Activated naive CD4-positive, alpha-beta T cell treated with anti-CD3 and anti-CD28 coated beads for 36 hours (primary cell): Measurements from ENCODE around the gene CS. TPM values are rescaled to one million over a fixed set of nuclear protein-coding genes. Genes with fewer than 3 reads are reported as not detected.
A peak's percentile ranks its signal among the peaks of the same experiment; 100 is the strongest.

ENCODE experiments used
- CTCF ChIA-PET: fragments of 350-600 bp; sonication (Branson Sonifier 250); formaldehyde crosslinking; loops from one replicate; lab custom pipeline; 2021; ENCODE audit warnings: antibody characterized with exemption; lab: Charles Lee
- DNase-seq: peaks from one replicate; pipeline ENCODE4 v3.0.0-alpha.2; 2020
- H3K27ac Mint-ChIP-seq: one replicate; pipeline ENCODE4 v1.8.0; 2021; ENCODE audit warnings: mild to moderate bottlenecking, mixed read lengths
- H3K27me3 Mint-ChIP-seq: one replicate; pipeline ENCODE4 v1.8.0; 2021; ENCODE audit warnings: low read depth, mixed read lengths
- H3K36me3 Mint-ChIP-seq: one replicate; pipeline ENCODE4 v1.8.0; 2021; ENCODE audit warnings: low read depth, mixed read lengths
- H3K4me1 Mint-ChIP-seq: one replicate; pipeline ENCODE4 v1.8.0; 2021; ENCODE audit warnings: low read depth, mixed read lengths
- H3K4me3 Mint-ChIP-seq: one replicate; pipeline ENCODE4 v1.8.0; 2021; ENCODE audit warnings: mild to moderate bottlenecking, moderate library complexity, mixed read lengths
- H3K9me3 Mint-ChIP-seq: one replicate; pipeline ENCODE4 v1.8.0; 2021; ENCODE audit warnings: mixed read lengths
- intact Hi-C: fragments of 100-400 bp; cut with micrococcal nuclease; formaldehyde crosslinking; loops from one replicate; pipeline ENCODE4 v1.15.1; 2023
- total RNA-seq, 2 experiments: library from RNA; stranded (reverse); gene quantifications; one replicate each; pipeline ENCODE4 v1.2.3, GENCODE V29; 2021

CS gene
- total RNA-seq, 2 experiments from 2014 or later: 330 to 336 TPM

DNA sequence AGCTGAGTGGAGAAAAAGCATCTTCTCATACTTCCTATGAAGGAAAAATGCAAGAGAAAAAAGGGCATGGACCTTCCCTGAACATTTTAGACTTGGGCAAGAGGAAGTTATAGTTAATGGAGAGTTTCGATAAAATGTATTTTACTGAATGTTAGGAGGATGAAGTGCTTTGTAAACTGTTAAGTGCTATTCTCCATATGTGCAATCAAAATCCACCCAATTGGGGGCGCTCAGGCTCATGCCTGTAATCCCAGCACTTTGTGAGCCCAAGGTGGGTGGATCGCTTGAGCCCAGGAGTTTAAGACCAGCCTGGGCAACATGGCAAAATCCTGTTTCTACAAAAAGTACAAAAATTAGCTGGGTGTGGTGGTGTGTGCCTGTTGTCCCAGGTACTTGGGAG, 17.5 kb upstream of the CS start:
- Mint-ChIP-seq H3K4me1 (peaks cover 16% of the 10 kb centered on the region), H3K27ac (peak overlapping the region; percentile 12), H3K9me3 (no peaks in the 10 kb centered on the region), H3K4me3 (no peak overlapping the region), H3K27me3 (no peaks in the 10 kb centered on the region), H3K36me3 (peaks cover 10% of the 10 kb centered on the region)
- CTCF ChIA-PET: interaction anchor here (0.9 to 1.3 kb wide), 2 partner anchors 18 to 42 kb away, joined by 4 to 5 read pairs; partner anchors contain the start of gene STAT2
- DNase-seq: peak; percentile 43
- intact Hi-C loops: loop anchor here (5.0 kb wide), 1 partner anchor 130 kb away; the partner anchor contains the start of gene TIMELESS

DNA sequence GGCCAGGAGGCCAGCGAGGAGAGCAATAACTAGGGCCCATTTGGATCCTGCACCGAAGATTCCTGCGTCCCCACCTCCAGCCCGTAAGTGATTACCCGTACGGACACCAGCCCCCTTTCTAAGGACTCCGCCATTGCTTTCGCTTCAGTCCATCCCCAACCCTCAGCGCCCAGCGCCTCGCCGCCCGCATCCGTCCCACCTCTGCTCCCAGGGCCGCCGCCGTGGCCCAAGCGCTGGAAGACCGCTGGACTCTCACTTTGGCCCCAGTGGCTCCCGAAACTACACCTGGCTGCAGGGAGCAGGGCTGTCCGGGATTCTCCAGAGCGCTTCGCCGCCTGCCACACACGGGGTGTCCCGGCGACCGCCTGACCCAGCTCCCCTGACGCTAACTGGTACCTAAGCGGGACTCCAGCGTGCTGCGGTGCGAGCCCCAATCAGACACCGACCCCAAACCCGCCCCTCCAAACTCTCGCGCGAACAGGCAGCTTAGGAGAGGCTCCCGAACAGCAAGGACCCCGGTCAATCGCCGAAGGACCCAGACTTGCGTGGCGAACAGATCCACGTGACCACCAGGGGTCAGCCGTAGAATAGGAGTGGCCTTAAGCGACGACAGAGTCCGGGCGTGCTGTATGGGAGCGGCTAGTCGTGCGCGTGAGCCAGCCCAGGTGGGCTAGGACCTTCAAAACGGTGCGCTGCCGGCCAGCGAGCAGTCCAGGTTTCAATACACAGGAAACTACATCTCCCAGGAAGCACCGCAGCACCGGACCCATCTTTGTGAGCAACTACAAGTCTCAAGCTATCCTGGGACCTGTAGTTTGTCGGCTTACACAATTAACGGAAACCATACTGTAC, 15.7 kb upstream of the CS start, which contains the start of gene CNPY2:
CNPY2 (minus strand) TSS at position 367 of the 852 bp plus-strand sequence. CDS start 771 bp downstream, outside the sequence.
- Mint-ChIP-seq H3K4me1 (peaks cover 16% of the 10 kb centered on the region), H3K4me3 (peak within 1 kb of the TSS; percentile 97), H3K9me3 (no peaks in the 10 kb centered on the region), H3K27me3 (no peaks in the 10 kb centered on the region), H3K36me3 (peaks cover 10% of the 10 kb centered on the region), H3K27ac (peak within 1 kb of the TSS; percentile 97)
- DNase-seq: peak; percentile 92
- CTCF ChIA-PET: interaction anchor here (0.6 to 3.3 kb wide), 13 partner anchors 8 to 148 kb away, joined by 3 to 20 read pairs (median 3); no protein-coding TSS in a partner anchor
- intact Hi-C loops: loop anchor here (1.0 to 5.0 kb wide), 8 partner anchors 16 to 372 kb away; partner anchors contain the start of genes CS, IL23A, PTGES3 and SPRYD4

DNA sequence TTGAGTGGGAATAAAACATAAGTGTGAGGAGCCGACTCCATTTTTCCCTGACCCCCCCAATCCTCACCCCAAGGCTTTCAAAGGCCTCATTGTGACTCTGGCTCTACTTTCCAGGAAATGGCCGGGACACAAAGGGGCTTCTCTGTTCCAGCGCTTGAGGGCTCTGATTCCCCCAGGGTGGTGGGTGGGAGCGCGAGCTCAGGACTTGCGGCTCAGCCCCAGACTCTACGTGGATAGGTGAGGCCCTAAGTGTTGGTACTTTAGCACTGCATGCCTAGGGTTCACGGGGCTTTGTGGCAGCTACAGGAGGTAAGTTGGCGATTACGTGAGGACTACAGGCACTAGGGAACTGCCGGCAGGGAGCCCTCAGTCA, 15.1 kb upstream of the CS start:
- Mint-ChIP-seq H3K27ac (peak overlapping the region; percentile 97), H3K27me3 (no peaks in the 10 kb centered on the region), H3K9me3 (no peaks in the 10 kb centered on the region), H3K4me3 (peak overlapping the region; percentile 97), H3K36me3 (peaks cover 10% of the 10 kb centered on the region), H3K4me1 (peaks cover 18% of the 10 kb centered on the region)
- CTCF ChIA-PET: interaction anchor here (0.6 to 3.3 kb wide), 8 partner anchors 8 to 149 kb away, joined by 3 to 20 read pairs (median 3); no protein-coding TSS in a partner anchor
- intact Hi-C loops: loop anchor here (5.0 kb wide), 1 partner anchor 132 kb away; the partner anchor contains the start of gene TIMELESS
- DNase-seq: no peak

DNA sequence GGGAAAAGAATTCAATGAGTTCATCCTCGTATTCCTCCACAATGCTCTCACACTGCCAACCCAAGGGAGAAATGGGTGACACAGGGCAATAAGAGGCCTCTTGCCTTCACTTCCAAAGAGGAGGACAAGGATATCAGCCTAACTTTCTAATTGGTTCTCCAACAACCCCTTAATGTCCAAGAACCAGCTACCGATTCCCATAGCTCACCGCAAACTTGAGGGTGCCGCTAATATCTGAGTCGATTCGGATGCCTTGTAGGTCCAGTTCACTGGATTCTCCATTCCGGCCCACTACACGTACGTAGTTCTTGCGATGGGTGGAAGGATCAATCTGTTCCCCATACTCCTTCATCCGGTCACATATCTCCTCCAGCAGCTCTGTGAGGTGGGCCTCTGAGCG, 10.9 kb upstream of the CS start:
- Mint-ChIP-seq H3K27ac (no peak overlapping the region), H3K36me3 (peaks cover 10% of the 10 kb centered on the region), H3K9me3 (no peaks in the 10 kb centered on the region), H3K4me3 (no peak overlapping the region), H3K27me3 (no peaks in the 10 kb centered on the region), H3K4me1 (peaks cover 13% of the 10 kb centered on the region)
- intact Hi-C loops: no loop called here
- no peak for DNase-seq
- CTCF ChIA-PET: interaction anchor here (0.6 to 1.8 kb wide), 4 partner anchors 18 to 193 kb away, joined by 3 to 4 read pairs (median 4); partner anchors contain the start of genes STAT2 and ZC3H10

DNA sequence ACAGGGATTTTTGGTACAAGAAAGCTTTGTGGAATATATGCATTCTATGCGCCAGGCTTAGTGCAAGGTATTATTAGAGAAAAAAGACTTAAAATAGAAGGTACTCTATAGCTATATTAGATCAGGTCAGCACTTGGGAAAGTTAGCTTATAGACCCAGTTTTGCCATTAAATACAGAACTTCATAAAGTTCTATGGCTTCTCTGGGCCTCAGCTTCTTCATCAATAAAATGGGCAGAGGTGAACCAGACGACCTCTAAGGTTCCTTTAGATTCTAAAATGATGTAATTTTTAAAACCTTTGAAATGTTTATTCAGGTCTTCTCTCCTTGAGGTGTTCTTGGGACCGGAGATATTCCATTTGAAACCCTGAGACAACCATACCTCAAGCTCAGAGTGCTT, 8.6 kb upstream of the CS start:
- H3K27ac Mint-ChIP-seq: no peak overlapping the region
- intact Hi-C loops: no loop called here
- H3K4me1 Mint-ChIP-seq: peaks cover 2% of the 10 kb centered on the region
- CTCF ChIA-PET: interaction anchor here (0.7 to 1.5 kb wide), 3 partner anchors 11 to 155 kb away, joined by 3 to 4 read pairs (median 4); no protein-coding TSS in a partner anchor
- peaks cover 5% of the 10 kb centered on the region for H3K36me3 Mint-ChIP-seq
- no peaks in the 10 kb centered on the region for H3K9me3 Mint-ChIP-seq
- no peak overlapping the region for H3K4me3 Mint-ChIP-seq
- DNase-seq: no peak
- H3K27me3 Mint-ChIP-seq: no peaks in the 10 kb centered on the region

DNA sequence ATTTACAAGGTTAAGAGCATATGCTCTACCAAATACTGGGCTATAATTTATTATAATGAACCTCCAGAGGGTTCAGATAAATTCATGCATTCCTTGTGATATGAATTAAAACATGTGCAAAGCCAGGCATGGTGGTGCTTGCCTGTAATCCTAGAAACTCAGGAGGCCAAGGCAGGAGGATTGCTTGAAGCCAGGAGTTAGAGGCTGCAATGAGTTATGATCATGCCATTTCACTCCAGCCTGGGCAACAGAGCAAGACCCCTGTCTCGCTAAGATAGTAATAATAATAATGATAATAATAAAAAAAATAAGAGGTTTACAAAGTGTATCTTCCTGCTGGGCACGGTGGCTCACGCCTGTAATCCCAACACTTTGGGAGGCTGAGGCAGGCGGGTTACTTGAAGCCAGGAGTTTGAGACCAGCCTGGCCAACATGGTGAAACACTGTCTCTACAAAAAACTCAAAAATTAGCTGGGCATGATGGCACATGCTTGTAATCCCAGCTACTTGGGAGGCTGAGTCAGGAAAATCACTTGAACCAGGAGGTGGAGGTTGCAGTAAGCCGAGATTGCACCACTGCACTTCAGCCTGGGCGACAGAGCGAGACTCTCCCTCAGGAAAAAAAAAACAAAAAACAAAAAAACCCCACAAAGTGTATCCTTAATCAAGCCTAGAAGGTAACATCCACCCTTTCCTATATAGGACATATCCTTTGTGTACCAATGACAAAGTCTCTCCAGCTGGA, 7.3 kb upstream of the CS start:
- no peak for DNase-seq
- Mint-ChIP-seq H3K27me3 (no peaks in the 10 kb centered on the region), H3K36me3 (peaks cover 5% of the 10 kb centered on the region), H3K27ac (no peak overlapping the region), H3K4me3 (no peak overlapping the region), H3K4me1 (peaks cover 3% of the 10 kb centered on the region), H3K9me3 (no peaks in the 10 kb centered on the region)
- CTCF ChIA-PET: interaction anchor here (0.7 to 1.1 kb wide), 2 partner anchors 8 to 9 kb away, joined by 3 read pairs; partner anchors contain the start of gene CNPY2
- intact Hi-C loops: no loop called here

DNA sequence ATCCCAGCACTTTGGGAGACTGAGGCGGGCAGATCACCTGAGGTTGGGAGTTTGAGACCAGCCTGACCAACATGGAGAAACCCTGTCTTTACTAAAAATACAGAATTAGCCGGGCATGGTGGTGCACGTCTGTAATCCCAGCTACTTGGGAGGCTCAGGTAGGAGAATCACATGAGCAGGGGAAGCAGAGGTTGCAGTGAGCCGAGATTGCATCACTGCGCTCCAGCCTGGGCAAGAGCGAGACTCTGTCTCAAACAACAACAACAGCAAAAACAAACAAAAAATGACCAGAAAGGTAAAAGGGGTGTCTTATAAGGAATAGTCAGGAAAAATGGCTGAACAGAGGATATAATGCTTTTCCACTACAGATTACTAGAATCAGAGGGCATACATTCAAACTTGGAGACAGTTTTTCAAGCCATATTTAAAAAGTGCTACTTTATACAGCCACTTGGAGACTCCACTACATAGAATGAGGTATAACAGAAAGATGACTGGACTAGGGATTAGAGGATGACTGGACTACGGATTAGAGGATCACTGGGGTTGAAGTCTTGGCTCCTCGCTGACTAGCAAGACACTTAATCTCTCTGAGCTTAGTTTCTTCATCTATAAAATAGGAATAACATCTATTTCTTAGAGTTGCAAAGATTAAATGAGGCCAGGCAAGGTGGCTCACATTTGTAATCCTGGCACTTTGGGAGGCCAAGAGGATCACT, 4.9 kb upstream of the CS start:
- H3K4me1 Mint-ChIP-seq: peaks cover 13% of the 10 kb centered on the region
- intact Hi-C loops: no loop called here
- DNase-seq: no peak
- H3K27me3 Mint-ChIP-seq: no peaks in the 10 kb centered on the region
- CTCF ChIA-PET: interaction anchor here (0.6 to 1.5 kb wide), 2 partner anchors 11 to 515 kb away, joined by 3 to 4 read pairs; partner anchors contain the start of gene CNPY2
- no peak overlapping the region for H3K27ac Mint-ChIP-seq
- H3K9me3 Mint-ChIP-seq: no peaks in the 10 kb centered on the region
- peaks cover 5% of the 10 kb centered on the region for H3K36me3 Mint-ChIP-seq
- no peak overlapping the region for H3K4me3 Mint-ChIP-seq

DNA sequence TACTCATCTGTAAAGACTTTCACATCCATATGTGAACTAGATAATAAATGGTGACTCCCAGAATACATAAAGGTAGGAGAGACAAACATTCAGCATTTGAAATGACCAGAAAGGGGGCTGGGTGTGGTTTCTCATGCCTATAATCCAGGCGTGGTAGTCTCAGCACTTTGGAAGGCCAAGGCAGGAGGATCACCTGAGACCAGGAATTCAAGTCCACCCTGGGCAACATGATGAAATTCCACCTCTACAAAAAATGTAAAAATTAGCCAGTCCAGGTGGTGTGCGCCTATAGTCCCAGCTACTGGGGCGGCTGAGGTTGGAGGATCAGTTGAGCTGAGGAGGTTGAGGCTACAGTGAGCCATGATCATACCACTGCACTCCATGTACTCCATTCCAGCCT, 4.1 kb upstream of the CS start:
- no peak overlapping the region for H3K27ac Mint-ChIP-seq
- DNase-seq: no peak
- intact Hi-C loops: no loop called here
- no peaks in the 10 kb centered on the region for H3K9me3 Mint-ChIP-seq
- CTCF ChIA-PET: interaction anchor here (0.6 to 1.5 kb wide), 2 partner anchors 12 to 514 kb away, joined by 3 to 4 read pairs; partner anchors contain the start of gene CNPY2
- no peaks in the 10 kb centered on the region for H3K27me3 Mint-ChIP-seq
- no peak overlapping the region for H3K4me3 Mint-ChIP-seq
- H3K4me1 Mint-ChIP-seq: peaks cover 13% of the 10 kb centered on the region
- H3K36me3 Mint-ChIP-seq: peaks cover 3% of the 10 kb centered on the region

DNA sequence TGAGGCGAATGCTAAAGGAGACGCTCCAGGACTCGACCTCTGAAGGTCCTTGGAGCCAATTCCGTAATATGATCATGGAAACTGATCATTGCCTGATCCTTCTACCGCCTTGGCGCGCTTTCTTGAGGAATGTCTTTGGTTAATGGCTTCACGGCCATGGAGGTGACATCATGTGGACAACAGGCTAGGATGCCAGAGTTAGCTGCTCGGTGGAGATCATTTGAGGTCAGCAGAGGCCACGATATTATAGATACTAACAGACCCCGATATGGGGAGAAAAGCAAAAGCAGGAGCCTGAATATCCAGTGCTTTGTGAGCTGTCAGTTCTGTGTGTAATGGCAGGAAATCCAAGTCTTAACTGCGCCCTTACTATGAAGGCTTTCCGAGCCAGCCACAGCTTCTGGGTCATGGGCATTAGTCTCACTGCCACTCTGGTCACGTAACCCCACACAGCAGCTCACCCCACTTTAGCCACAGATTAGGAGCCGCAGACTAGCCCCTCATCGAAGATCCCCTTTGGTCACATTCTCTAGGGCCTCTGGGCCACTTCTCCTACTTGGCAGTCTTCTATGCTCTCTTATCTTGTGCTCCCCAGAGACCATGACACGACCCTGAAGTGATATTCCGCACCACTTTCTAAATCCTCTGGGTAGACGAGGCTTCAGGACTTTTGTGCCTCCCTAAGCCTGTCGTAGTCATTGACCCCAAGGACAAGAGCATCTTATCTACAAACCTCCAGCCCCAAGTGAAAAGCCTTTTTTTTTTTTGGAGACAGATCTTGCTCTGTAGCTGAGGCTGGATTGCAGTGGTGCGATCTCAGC, 724 bp upstream of the CS start:
- intact Hi-C loops: loop anchor here (1.0 kb wide), 11 partner anchors 10 to 183 kb away; partner anchors contain the start of genes IL23A, NABP2, SPRYD4 and STAT2
- H3K27ac Mint-ChIP-seq: peak overlapping the region; percentile 92
- peaks cover 18% of the 10 kb centered on the region for H3K36me3 Mint-ChIP-seq
- no peaks in the 10 kb centered on the region for H3K9me3 Mint-ChIP-seq
- H3K4me3 Mint-ChIP-seq: peak overlapping the region; percentile 91
- H3K4me1 Mint-ChIP-seq: peaks cover 42% of the 10 kb centered on the region
- CTCF ChIA-PET: interaction anchor here (0.6 to 1.0 kb wide), 2 partner anchors 112 to 237 kb away, joined by 3 read pairs; partner anchors contain the start of gene SMARCC2
- no peak for DNase-seq
- H3K27me3 Mint-ChIP-seq: no peaks in the 10 kb centered on the region

DNA sequence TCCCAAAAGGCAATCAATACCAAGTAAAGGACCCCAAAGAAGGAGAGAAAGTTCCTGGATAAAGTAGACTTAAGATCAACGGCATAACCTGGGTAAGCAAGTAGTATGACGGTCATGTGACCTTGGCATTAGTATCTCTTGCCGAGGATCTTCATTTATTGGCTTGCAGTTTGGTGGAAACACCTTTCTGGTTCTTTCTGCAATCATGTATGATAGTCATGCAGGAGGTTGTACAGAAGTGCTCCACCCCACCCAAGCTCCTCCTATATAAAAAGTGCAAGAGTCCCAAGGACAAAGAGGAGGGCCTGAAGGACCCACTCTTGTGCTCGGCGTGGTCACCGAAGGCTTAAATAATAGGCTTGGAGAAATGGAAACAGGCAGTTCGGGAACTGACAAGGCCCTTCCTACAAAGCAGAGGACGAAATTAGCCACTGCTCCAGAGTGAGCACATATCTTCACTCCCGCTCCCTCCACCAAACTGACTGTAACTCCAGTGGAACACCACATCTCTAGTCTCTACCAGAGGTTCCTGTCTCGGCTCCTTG, 750 bp downstream of the CS start:
- Mint-ChIP-seq H3K36me3 (peaks cover 18% of the 10 kb centered on the region), H3K4me1 (peaks cover 43% of the 10 kb centered on the region), H3K27ac (peak overlapping the region; percentile 84), H3K4me3 (peak overlapping the region; percentile 91), H3K9me3 (no peaks in the 10 kb centered on the region), H3K27me3 (no peaks in the 10 kb centered on the region)
- peak; percentile 37 for DNase-seq
- intact Hi-C loops: no loop called here
- CTCF ChIA-PET: interaction anchor here (0.5 to 1.0 kb wide), 2 partner anchors 92 to 175 kb away, joined by 3 read pairs; no protein-coding TSS in a partner anchor
